Activated T-helper 9 cell treated with anti-CD3 and anti-CD28 coated beads, Interleukin-2, amount 50 U/mL, for 16 hours (primary cell): ENCODE measurements around the gene PDPN.

Experiments
- DNase-seq: peaks from one replicate; pipeline ENCODE4 v3.0.0-alpha.2; 2020; ENCODE audit warnings: low read depth

Gene PDPN

GRCh38 chr1:13577846-13578245 is 5.8 kb upstream of the PDPN start:
- no peak for DNase-seq

- no peak for DNase-seq
These were observed 2.2 kb upstream of the PDPN start for GRCh38 chr1:13581446-13581845.

GRCh38 chr1:13582713-13583443 is 754 bp upstream of the PDPN start:
- no peak for DNase-seq

- no peak for DNase-seq
These were observed 547 bp downstream of the PDPN start for GRCh38 chr1:13583966-13584791.

- no peak for DNase-seq
These were observed 1.4 kb downstream of the PDPN start for GRCh38 chr1:13584876-13585611.

GRCh38 chr1:13585612-13585991 is 2.0 kb downstream of the PDPN start:
- DNase-seq: no peak

GRCh38 chr1:13586001-13586400 is 2.4 kb downstream of the PDPN start:
- no peak for DNase-seq

- no peak for DNase-seq
These were observed 3.8 kb downstream of the PDPN start for GRCh38 chr1:13587256-13588030.

- no peak for DNase-seq
These were observed 5.5 kb downstream of the PDPN start for GRCh38 chr1:13588946-13589796.

- no peak for DNase-seq
These were observed 6.9 kb downstream of the PDPN start for GRCh38 chr1:13590486-13590885.

GRCh38 chr1:13593511-13594131 is 10.0 kb downstream of the PDPN start:
- no peak for DNase-seq

- DNase-seq: no peak
These were observed 11.8 kb downstream of the PDPN start for GRCh38 chr1:13595411-13595810.

GRCh38 chr1:13597166-13597565 is 13.5 kb downstream of the PDPN start:
- DNase-seq: no peak

GRCh38 chr1:13600762-13601453 is 17.3 kb downstream of the PDPN start:
- DNase-seq: no peak

- DNase-seq: no peak
These were observed 20.5 kb downstream of the PDPN start for GRCh38 chr1:13604176-13604575.

GRCh38 chr1:13604721-13605120 is 21.1 kb downstream of the PDPN start:
- DNase-seq: no peak

GRCh38 chr1:13605159-13605558 is 21.5 kb downstream of the PDPN start:
- no peak for DNase-seq

- DNase-seq: no peak
These were observed 23.4 kb downstream of the PDPN start for GRCh38 chr1:13607002-13607401.

GRCh38 chr1:13616234-13616633 is 32.6 kb downstream of the PDPN start:
- no peak for DNase-seq

- no peak for DNase-seq
These were observed 33.5 kb downstream of the PDPN start for GRCh38 chr1:13617108-13617507.
